Effector memory CD4-positive, alpha-beta T cell (primary cell): ENCODE data around the gene ZMYM2.

Experiments
- DNase-seq, 3 donors: peaks; one replicate each; pipeline ENCODE4 v3.0.0-alpha.2; 2020
- H3K27ac ChIP-seq: 2 replicates; pipeline ENCODE4 v1.7.0; 2013; ENCODE audit warnings: mild to moderate bottlenecking, low read length, moderate library complexity; ENCODE audit not compliant: insufficient read depth, poor library complexity, severe bottlenecking
- H3K27me3 ChIP-seq: replicated peaks from 2 replicates; pipeline ENCODE4 v1.7.0; 2013; ENCODE audit warnings: mild to moderate bottlenecking, low read length; ENCODE audit not compliant: insufficient read depth, control insufficient read depth, poor library complexity, severe bottlenecking
- H3K36me3 ChIP-seq: 2 replicates; pipeline ENCODE4 v1.7.0; 2013; ENCODE audit warnings: mild to moderate bottlenecking, low read length, moderate library complexity; ENCODE audit not compliant: control insufficient read depth, insufficient read depth
- H3K4me1 ChIP-seq: 2 replicates; pipeline ENCODE4 v1.7.0; 2013; ENCODE audit warnings: low read length, mild to moderate bottlenecking; ENCODE audit not compliant: control insufficient read depth, insufficient read depth, poor library complexity, severe bottlenecking
- H3K4me3 ChIP-seq: 2 replicates; pipeline ENCODE4 v1.7.0; 2013; ENCODE audit warnings: low read length, low read depth, mild to moderate bottlenecking; ENCODE audit not compliant: insufficient read depth, poor library complexity, severe bottlenecking
- H3K9me3 ChIP-seq: 2 replicates; pipeline ENCODE4 v1.7.0; 2013; ENCODE audit warnings: mild to moderate bottlenecking, low read length, moderate library complexity; ENCODE audit not compliant: control insufficient read depth

The ZMYM2 gene

DNA sequence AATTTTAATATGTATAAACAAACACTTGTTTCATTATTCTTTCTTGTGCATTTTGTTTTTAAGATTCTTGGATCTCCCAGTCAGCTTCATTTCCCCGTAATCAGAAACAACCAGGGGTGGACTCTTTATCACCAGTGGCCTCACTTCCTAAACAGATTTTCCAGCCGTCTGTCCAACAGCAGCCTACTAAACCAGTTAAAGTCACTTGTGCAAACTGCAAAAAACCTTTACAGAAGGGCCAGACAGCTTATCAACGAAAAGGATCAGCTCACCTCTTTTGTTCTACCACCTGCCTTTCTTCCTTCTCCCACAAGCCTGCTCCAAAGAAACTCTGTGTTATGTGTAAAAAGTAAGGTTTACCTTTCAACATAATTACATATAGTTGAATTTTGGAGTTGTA lies 44.3 kb downstream of the ZMYM2 start:
- Histone ChIP-seq H3K4me1 (peaks cover 2% of the 10 kb centered on the region), H3K9me3 (no peaks in the 10 kb centered on the region), H3K36me3 (peaks cover 50% of the 10 kb centered on the region), H3K4me3 (no peak overlapping the region), H3K27ac (no peak overlapping the region), H3K27me3 (no peaks in the 10 kb centered on the region)
- DNase-seq: no peak

DNA sequence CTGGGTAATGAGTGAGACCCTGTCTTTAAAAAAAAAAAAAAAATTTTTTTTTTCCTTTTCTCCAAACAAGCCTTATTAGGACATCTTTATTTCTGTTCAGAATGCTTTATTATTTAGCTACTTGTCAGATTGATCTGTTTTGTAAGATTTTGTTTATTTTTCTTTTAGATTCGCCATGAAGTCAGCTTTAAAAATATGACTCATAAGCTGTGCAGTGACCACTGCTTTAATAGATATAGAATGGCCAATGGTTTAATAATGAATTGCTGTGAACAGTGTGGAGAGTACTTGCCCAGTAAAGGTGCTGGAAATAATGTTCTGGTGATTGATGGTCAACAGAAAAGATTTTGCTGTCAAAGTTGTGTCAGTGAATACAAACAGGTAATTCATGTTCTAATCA lies 47.7 kb downstream of the ZMYM2 start:
- H3K9me3 ChIP-seq: no peaks in the 10 kb centered on the region
- H3K36me3 ChIP-seq: peaks cover 52% of the 10 kb centered on the region
- no peak overlapping the region for H3K27ac ChIP-seq
- no peak for DNase-seq
- H3K4me3 ChIP-seq: no peak overlapping the region
- no peaks in the 10 kb centered on the region for H3K27me3 ChIP-seq
- H3K4me1 ChIP-seq: no peaks in the 10 kb centered on the region

DNA sequence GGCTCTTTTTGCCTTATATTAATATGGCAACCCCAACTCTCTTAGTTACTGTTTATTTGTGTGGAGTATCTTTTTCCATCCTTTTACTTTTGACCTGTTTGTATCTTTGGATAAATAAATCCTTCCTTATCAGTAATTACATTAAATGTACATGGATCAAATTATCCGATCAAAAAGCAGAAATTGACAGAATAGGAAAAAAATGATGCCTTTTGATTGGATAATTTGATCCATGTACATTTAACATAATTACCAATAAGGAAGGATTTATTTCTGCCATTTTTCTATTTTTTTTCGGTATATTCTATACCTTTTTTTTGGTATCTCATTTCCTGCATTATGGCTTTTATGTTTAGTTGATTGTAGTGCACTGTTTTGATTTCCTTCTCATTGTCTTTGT lies 57.2 kb downstream of the ZMYM2 start:
- no peak overlapping the region for H3K4me3 ChIP-seq
- no peaks in the 10 kb centered on the region for H3K9me3 ChIP-seq
- peaks cover 30% of the 10 kb centered on the region for H3K36me3 ChIP-seq
- H3K27me3 ChIP-seq: no peaks in the 10 kb centered on the region
- H3K4me1 ChIP-seq: no peaks in the 10 kb centered on the region
- no peak overlapping the region for H3K27ac ChIP-seq
- DNase-seq: no peak

DNA sequence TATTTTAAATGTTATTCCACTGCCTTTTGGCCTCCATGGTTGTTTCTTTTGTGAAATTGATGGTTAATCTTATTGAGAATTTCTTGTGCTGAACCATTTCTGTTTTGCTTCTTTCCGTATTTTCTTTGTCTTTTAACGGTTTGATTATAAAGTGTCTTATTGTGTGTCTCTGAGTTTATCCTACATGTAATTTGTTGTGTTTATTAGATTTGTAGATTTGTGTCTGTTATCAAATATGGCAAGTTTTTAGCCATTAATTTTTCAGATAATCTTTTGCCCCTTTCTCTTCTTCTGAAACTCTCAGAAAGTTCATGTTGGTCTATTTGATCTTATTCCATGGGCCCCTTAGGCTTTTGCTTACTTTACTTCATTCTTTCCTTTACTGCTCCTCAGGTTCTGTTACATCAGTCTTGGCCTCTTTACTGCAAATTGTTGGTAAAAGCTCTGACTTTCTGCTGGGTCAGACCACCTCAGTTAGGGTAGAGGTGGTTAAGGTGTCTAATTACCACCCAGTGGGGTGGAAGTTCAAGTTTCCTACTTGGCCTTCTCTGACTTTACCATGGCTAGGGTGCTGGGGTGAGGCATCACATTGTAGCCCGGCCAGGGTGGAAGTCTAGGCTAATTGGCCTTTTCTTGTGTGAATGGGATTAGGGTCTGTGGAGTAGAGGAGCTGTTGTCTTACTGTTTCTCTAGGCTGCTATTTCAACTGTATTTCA lies 58.3 kb downstream of the ZMYM2 start:
- Histone ChIP-seq H3K27me3 (no peaks in the 10 kb centered on the region), H3K4me3 (no peak overlapping the region), H3K9me3 (no peaks in the 10 kb centered on the region), H3K27ac (no peak overlapping the region), H3K4me1 (no peaks in the 10 kb centered on the region), H3K36me3 (peaks cover 36% of the 10 kb centered on the region)
- DNase-seq: no peak

DNA sequence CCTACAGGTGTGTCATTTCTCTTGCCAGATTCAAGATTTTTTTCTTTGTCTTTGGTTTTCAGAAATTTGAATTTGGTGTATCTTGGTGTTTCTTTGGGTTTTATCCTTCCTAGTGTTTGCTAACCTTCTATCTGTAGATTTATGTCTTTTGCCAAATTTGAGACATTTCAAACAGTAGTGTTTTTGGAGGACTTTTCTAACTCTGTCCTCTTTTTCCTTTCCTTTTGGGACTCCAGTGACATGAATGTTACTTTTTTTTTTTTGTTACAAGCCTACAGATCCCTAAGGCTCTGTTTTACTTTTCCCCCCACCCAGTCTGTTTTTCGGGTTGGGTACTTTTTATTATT lies 58.8 kb downstream of the ZMYM2 start:
- H3K4me1 ChIP-seq: no peaks in the 10 kb centered on the region
- H3K27ac ChIP-seq: no peak overlapping the region
- H3K4me3 ChIP-seq: no peak overlapping the region
- H3K36me3 ChIP-seq: peaks cover 34% of the 10 kb centered on the region
- H3K9me3 ChIP-seq: no peaks in the 10 kb centered on the region
- DNase-seq: no peak
- H3K27me3 ChIP-seq: no peaks in the 10 kb centered on the region

DNA sequence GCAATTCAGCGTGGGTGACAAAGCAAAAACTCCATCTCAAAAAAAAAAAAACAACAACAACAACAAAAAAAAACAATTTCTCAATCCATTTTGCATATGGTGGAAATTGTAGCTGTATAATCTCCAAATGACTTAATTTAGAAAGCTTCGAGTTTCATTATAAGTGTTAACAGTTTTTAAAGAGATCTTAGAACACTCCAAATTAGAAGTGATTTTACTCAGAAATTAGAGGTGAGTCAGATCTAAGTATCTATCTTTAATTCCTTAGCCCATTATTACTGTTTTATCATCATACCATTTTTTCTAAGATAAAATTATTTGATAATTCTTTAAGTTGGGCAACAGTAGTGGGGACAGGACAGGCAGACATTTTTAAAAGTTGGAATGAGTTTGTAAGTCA lies 60.5 kb downstream of the ZMYM2 start:
- DNase-seq: no peak
- Histone ChIP-seq H3K27me3 (no peaks in the 10 kb centered on the region), H3K4me3 (no peak overlapping the region), H3K36me3 (peaks cover 26% of the 10 kb centered on the region), H3K4me1 (no peaks in the 10 kb centered on the region), H3K27ac (no peak overlapping the region), H3K9me3 (no peaks in the 10 kb centered on the region)

DNA sequence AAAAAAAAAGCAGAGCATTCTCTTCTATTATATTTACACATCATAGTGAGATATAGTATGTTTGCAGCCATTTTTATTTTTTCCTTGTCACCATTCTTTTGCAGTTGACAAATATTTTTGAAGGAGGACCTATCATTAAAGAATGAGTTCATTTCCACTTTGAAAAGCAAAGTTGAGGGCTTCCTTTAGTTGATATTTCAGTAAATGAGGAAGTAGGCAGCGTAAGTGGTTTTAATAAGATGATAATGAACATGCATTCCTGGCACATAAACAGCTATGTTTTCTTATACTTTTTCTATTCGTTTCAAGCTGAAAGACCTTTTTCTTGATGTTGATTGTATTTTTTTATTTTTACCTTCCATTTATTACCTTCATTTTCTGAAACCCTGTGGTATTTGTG lies 66.2 kb downstream of the ZMYM2 start:
- no peaks in the 10 kb centered on the region for H3K27me3 ChIP-seq
- H3K4me1 ChIP-seq: no peaks in the 10 kb centered on the region
- no peak overlapping the region for H3K4me3 ChIP-seq
- H3K27ac ChIP-seq: no peak overlapping the region
- no peaks in the 10 kb centered on the region for H3K9me3 ChIP-seq
- DNase-seq: no peak
- peaks cover 14% of the 10 kb centered on the region for H3K36me3 ChIP-seq

DNA sequence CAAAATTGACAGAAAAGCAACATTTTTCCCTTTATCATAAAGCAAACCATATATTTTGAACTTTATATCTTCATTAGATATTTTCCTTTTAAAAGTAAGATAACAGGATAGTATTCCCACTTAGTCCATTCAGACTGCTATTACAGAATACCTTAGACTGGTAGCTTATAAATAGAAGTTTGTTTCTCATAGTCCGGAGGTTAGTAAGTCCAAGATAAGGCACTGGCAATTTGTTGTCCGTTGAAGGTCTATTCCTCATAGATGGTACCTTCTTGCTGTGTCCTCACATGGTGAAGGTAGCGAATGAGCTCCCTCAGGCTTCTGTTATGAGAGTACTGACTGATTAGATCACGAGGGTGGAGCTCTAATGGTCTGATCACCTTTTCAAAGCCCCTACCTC lies 70.4 kb downstream of the ZMYM2 start:
- Histone ChIP-seq H3K27me3 (no peaks in the 10 kb centered on the region), H3K4me3 (no peak overlapping the region), H3K4me1 (no peaks in the 10 kb centered on the region), H3K27ac (no peak overlapping the region), H3K9me3 (no peaks in the 10 kb centered on the region), H3K36me3 (peaks cover 33% of the 10 kb centered on the region)
- no peak for DNase-seq

DNA sequence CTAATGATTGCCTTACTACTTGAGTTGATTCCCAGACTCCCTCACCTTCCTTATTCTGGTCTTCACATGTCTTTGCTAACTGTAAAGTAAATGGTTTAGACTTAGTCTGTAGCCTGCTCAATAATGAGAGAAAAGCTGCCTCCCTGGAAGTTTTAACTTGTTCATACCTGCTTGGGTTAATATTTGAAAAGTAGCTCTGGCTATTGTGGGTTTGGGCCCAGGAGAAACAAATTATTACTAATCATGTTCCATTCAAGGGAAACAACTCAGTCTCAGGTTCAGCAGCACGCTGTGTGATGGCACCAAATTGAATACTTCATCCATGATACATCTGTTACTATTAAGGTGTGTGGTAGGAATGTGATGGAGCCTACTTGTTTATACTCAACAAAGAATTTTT lies 75.0 kb downstream of the ZMYM2 start:
- Histone ChIP-seq H3K27ac (no peak overlapping the region), H3K4me3 (no peak overlapping the region), H3K9me3 (no peaks in the 10 kb centered on the region), H3K4me1 (no peaks in the 10 kb centered on the region), H3K27me3 (no peaks in the 10 kb centered on the region), H3K36me3 (peaks cover 57% of the 10 kb centered on the region)
- DNase-seq: no peak

DNA sequence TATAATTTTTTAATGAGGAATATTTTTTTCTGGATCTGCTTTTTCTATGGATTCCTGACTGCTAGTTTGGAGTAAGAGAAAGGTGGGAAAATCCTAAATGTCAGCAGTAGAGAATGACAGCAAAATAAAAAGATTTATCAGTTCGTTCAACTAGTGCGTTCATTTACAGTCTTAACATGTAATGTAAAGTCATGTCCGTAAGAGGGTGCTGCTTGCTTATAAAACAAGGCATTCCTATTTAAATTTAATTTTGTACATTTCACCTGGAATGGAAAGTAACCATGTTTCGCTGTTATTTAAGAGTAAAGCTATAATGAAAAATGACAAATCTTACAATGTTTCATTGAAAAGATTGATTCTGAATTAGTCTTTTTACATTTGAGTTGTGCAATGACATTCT lies 76.6 kb downstream of the ZMYM2 start:
- no peak for DNase-seq

More for the DNA sequence above, 76.6 kb downstream of the ZMYM2 start:
- Histone ChIP-seq H3K4me3 (no peak overlapping the region), H3K9me3 (no peaks in the 10 kb centered on the region), H3K27ac (no peak overlapping the region), H3K4me1 (no peaks in the 10 kb centered on the region), H3K36me3 (peaks cover 57% of the 10 kb centered on the region), H3K27me3 (no peaks in the 10 kb centered on the region)
